HEK293 (cell line): ENCODE data around the gene TEDC2.

ENCODE experiments used
- CTCF ChIP-seq: fragments of 450-650 bp; formaldehyde crosslinking; IDR thresholded peaks from 2 replicates; pipeline ENCODE4 v1.5.1; 2016; ENCODE audit warnings: missing biosample characterization, missing genetic modification characterization
- GLIS1 ChIP-seq: fragments of 450-650 bp; formaldehyde crosslinking; IDR thresholded peaks from 2 replicates; pipeline ENCODE4 v1.5.1; 2016; ENCODE audit warnings: missing biosample characterization, missing genetic modification characterization
- GLIS2 ChIP-seq: fragments of 450-650 bp; formaldehyde crosslinking; IDR thresholded peaks from 2 replicates; pipeline ENCODE4 v1.5.1; 2016; ENCODE audit warnings: missing biosample characterization, missing genetic modification characterization
- IKZF3 ChIP-seq: fragments of 450-650 bp; IDR thresholded peaks from 2 replicates; pipeline ENCODE4 v1.5.0; 2018; ENCODE audit warnings: missing biosample characterization, mild to moderate bottlenecking, missing genetic modification characterization, moderate library complexity
- KLF1 ChIP-seq: fragments of 450-650 bp; formaldehyde crosslinking; IDR thresholded peaks from 2 replicates; pipeline ENCODE4 v1.5.1; 2016; ENCODE audit warnings: missing biosample characterization, missing genetic modification characterization
- KLF16 ChIP-seq: fragments of 450-650 bp; formaldehyde crosslinking; IDR thresholded peaks from 2 replicates; pipeline ENCODE4 v1.5.1; 2017; ENCODE audit warnings: missing biosample characterization, missing genetic modification characterization
- KLF8 ChIP-seq: fragments of 450-650 bp; formaldehyde crosslinking; IDR thresholded peaks from 2 replicates; pipeline ENCODE4 v1.5.1; 2016; ENCODE audit warnings: missing biosample characterization, missing genetic modification characterization
- SALL2 ChIP-seq: fragments of 450-650 bp; formaldehyde crosslinking; IDR thresholded peaks from 2 replicates; pipeline ENCODE4 v1.5.0; 2017; ENCODE audit warnings: missing biosample characterization, mild to moderate bottlenecking, missing genetic modification characterization, borderline replicate concordance
- SCRT1 ChIP-seq: fragments of 450-650 bp; formaldehyde crosslinking; IDR thresholded peaks from 2 replicates; pipeline ENCODE4 v1.5.1; 2016; ENCODE audit warnings: missing biosample characterization, missing genetic modification characterization, borderline replicate concordance
- SP3 ChIP-seq: fragments of 450-650 bp; formaldehyde crosslinking; IDR thresholded peaks from 2 replicates; pipeline ENCODE4 v1.5.1; 2016; ENCODE audit warnings: missing biosample characterization, missing genetic modification characterization
- YY1 ChIP-seq: fragments of 450-650 bp; formaldehyde crosslinking; IDR thresholded peaks from 2 replicates; pipeline ENCODE4 v1.5.1; 2018; ENCODE audit warnings: missing biosample characterization, missing genetic modification characterization
- ZBTB8A ChIP-seq: fragments of 450-650 bp; formaldehyde crosslinking; IDR thresholded peaks from 2 replicates; pipeline ENCODE4 v1.5.1; 2016; ENCODE audit warnings: missing biosample characterization, missing genetic modification characterization
- ZEB2 ChIP-seq: fragments of 450-650 bp; formaldehyde crosslinking; IDR thresholded peaks from 2 replicates; pipeline ENCODE4 v1.5.1; 2016; ENCODE audit warnings: missing biosample characterization, missing genetic modification characterization
- ZNF10 ChIP-seq: fragments of 450-650 bp; formaldehyde crosslinking; IDR thresholded peaks from 2 replicates; pipeline ENCODE4 v1.5.1; 2017; ENCODE audit warnings: missing biosample characterization, missing genetic modification characterization
- ZNF184 ChIP-seq: fragments of 450-650 bp; IDR thresholded peaks from 2 replicates; pipeline ENCODE4 v1.5.1; 2018; ENCODE audit warnings: missing biosample characterization, mild to moderate bottlenecking, missing genetic modification characterization
- ZNF211 ChIP-seq: fragments of 450-650 bp; formaldehyde crosslinking; IDR thresholded peaks from 2 replicates; pipeline ENCODE4 v1.5.1; 2016; ENCODE audit warnings: low read depth, missing biosample characterization, missing genetic modification characterization
- ZNF404 ChIP-seq: fragments of 450-650 bp; formaldehyde crosslinking; IDR thresholded peaks from 2 replicates; pipeline ENCODE4 v1.5.1; 2017; ENCODE audit warnings: missing biosample characterization, missing genetic modification characterization
- ZNF48 ChIP-seq: fragments of 450-650 bp; formaldehyde crosslinking; IDR thresholded peaks from 2 replicates; pipeline ENCODE4 v1.5.1; 2016; ENCODE audit warnings: missing biosample characterization, missing genetic modification characterization
- ZNF501 ChIP-seq: fragments of 450-650 bp; formaldehyde crosslinking; IDR thresholded peaks from 2 replicates; pipeline ENCODE4 v1.5.1; 2016; ENCODE audit warnings: missing biosample characterization, missing genetic modification characterization
- ZNF610 ChIP-seq: fragments of 450-650 bp; formaldehyde crosslinking; IDR thresholded peaks from 2 replicates; pipeline ENCODE4 v1.5.1; 2016; ENCODE audit warnings: missing biosample characterization, missing genetic modification characterization, borderline replicate concordance
- ZNF629 ChIP-seq: fragments of 450-650 bp; formaldehyde crosslinking; IDR thresholded peaks from 2 replicates; pipeline ENCODE4 v1.5.1; 2017; ENCODE audit warnings: missing biosample characterization, missing genetic modification characterization
- ZXDB ChIP-seq: fragments of 450-650 bp; formaldehyde crosslinking; IDR thresholded peaks from 2 replicates; pipeline ENCODE4 v1.5.1; 2016; ENCODE audit warnings: missing biosample characterization, missing genetic modification characterization
- TF ChIP-seq, protein P1 (sequence below): fragments of 450-650 bp; formaldehyde crosslinking; IDR thresholded peaks from 2 replicates; pipeline ENCODE4 v1.5.1; 2016; ENCODE audit warnings: missing biosample characterization, missing genetic modification characterization
- TF ChIP-seq, protein P2 (sequence below): fragments of 450-650 bp; formaldehyde crosslinking; IDR thresholded peaks from 2 replicates; pipeline ENCODE4 v1.5.1; 2017; ENCODE audit warnings: missing biosample characterization, missing genetic modification characterization
- TF ChIP-seq, protein P3 (sequence below): fragments of 450-650 bp; formaldehyde crosslinking; IDR thresholded peaks from 2 replicates; pipeline ENCODE4 v1.5.1; 2016; ENCODE audit warnings: missing biosample characterization, missing genetic modification characterization
- TF ChIP-seq, protein P4 (sequence below): fragments of 450-650 bp; formaldehyde crosslinking; IDR thresholded peaks from 2 replicates; pipeline ENCODE4 v1.5.1; 2016; ENCODE audit warnings: missing biosample characterization, missing genetic modification characterization
- TF ChIP-seq, protein P5 (sequence below): fragments of 450-650 bp; formaldehyde crosslinking; IDR thresholded peaks from 2 replicates; pipeline ENCODE4 v1.5.1; 2016; ENCODE audit warnings: missing biosample characterization, missing genetic modification characterization

The TEDC2 gene

DNA sequence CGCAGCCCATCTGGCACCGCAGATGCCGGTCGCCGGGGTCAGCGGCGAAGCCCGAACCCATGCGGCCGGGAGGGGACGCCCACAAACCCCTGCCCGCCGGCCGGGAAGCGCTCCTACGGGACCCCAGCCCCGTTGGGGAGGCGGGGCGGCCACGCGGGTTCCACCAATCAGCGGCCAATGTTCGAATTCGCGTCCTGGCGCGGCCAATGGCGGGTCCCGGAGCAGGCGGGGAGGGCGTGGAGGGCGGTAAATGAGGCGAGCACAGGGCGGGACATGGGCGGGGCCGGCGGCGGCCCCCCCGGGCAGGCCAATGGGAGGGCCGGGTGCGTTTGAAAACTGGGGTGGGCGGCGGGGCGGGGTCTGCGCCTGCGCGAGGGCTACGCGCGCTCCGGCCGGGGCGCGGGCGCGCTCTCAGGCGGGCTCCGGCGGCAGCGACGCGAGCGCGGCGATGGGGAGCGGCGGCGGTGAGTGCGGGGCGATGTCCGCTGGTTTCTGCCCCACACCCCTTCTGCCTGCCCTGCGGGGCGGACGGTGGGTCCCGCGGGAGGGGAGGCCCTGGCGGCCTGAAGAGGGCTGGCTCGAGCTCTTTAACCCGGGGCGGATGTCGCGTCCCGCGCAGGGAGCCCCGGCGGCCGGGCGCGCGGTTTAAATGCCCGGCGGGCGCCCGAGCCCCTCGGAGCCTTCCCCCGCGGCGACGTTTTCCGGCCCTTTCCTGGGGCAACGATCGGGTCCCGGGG lies 30.7 kb upstream of the TEDC2 start, which contains the start of gene CCNF (continued):
- TF ChIP-seq, protein P1, sequence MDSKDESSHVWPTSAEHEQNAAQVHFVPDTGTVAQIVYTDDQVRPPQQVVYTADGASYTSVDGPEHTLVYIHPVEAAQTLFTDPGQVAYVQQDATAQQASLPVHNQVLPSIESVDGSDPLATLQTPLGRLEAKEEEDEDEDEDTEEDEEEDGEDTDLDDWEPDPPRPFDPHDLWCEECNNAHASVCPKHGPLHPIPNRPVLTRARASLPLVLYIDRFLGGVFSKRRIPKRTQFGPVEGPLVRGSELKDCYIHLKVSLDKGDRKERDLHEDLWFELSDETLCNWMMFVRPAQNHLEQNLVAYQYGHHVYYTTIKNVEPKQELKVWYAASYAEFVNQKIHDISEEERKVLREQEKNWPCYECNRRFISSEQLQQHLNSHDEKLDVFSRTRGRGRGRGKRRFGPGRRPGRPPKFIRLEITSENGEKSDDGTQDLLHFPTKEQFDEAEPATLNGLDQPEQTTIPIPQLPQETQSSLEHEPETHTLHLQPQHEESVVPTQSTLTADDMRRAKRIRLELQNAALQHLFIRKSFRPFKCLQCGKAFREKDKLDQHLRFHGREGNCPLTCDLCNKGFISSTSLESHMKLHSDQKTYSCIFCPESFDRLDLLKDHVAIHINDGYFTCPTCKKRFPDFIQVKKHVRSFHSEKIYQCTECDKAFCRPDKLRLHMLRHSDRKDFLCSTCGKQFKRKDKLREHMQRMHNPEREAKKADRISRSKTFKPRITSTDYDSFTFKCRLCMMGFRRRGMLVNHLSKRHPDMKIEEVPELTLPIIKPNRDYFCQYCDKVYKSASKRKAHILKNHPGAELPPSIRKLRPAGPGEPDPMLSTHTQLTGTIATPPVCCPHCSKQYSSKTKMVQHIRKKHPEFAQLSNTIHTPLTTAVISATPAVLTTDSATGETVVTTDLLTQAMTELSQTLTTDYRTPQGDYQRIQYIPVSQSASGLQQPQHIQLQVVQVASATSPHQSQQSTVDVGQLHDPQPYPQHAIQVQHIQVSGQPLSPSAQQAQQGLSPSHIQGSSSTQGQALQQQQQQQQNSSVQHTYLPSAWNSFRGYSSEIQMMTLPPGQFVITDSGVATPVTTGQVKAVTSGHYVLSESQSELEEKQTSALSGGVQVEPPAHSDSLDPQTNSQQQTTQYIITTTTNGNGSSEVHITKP (tag by site-specific recombination) = 0 out of 2 replicates have a peak, but pooled peaks have one; percentile 40
- TF ChIP-seq YY1 (tag by site-specific recombination) (0 out of 2 replicates have a peak, but pooled peaks have one; percentile 36), SALL2 (tag by site-specific recombination) (no peak), KLF1 (tag by site-specific recombination) (peak; percentile 94), ZNF184 (0 out of 2 replicates have a peak, but pooled peaks have one; percentile 31), ZNF211 (tag by site-specific recombination) (no peak), SCRT1 (tag by site-specific recombination) (no peak), KLF8 (tag by site-specific recombination) (peak; percentile 99), IKZF3 (tag by site-specific recombination) (no peak), SP3 (peak; percentile 99), CTCF (tag by site-specific recombination) (peak; percentile 18; the same call in 1 of the 2 replicates), ZEB2 (tag by site-specific recombination) (peak; percentile 41; the same call in 1 of the 2 replicates), GLIS1 (tag by site-specific recombination) (peak; percentile 69), ZNF501 (tag by site-specific recombination) (no peak), ZNF48 (tag by site-specific recombination) (no peak), ZNF404 (tag by site-specific recombination) (no peak), ZNF610 (peak; percentile 85; the same call in 1 of the 2 replicates), GLIS2 (tag by site-specific recombination) (peak; percentile 81; the same call in 1 of the 2 replicates), ZXDB (peak; percentile 96), ZNF629 (tag by site-specific recombination) (no peak; the same call in 1 of the 2 replicates), KLF16 (peak; percentile 51; the same call in 1 of the 2 replicates), ZNF10 (tag by site-specific recombination) (0 out of 2 replicates have a peak, but pooled peaks have one; percentile 9), ZBTB8A (tag by site-specific recombination) (peak; percentile 94)
- TF ChIP-seq, protein P2, sequence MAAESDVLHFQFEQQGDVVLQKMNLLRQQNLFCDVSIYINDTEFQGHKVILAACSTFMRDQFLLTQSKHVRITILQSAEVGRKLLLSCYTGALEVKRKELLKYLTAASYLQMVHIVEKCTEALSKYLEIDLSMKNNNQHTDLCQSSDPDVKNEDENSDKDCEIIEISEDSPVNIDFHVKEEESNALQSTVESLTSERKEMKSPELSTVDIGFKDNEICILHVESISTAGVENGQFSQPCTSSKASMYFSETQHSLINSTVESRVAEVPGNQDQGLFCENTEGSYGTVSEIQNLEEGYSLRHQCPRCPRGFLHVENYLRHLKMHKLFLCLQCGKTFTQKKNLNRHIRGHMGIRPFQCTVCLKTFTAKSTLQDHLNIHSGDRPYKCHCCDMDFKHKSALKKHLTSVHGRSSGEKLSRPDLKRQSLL (tag by site-specific recombination) = peak; percentile 37; the same call in 1 of the 2 replicates
- TF ChIP-seq, protein P3, sequence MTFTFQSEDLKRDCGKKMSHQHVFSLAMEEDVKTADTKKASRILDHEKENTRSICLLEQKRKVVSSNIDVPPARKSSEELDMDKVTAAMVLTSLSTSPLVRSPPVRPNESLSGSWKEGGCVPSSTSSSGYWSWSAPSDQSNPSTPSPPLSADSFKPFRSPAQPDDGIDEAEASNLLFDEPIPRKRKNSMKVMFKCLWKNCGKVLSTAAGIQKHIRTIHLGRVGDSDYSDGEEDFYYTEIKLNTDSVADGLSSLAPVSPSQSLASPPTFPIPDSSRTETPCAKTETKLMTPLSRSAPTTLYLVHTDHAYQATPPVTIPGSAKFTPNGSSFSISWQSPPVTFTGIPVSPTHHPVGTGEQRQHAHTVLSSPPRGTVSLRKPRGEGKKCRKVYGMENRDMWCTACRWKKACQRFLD = 0 out of 2 replicates have a peak, but pooled peaks have one; percentile 14
- TF ChIP-seq, protein P4, sequence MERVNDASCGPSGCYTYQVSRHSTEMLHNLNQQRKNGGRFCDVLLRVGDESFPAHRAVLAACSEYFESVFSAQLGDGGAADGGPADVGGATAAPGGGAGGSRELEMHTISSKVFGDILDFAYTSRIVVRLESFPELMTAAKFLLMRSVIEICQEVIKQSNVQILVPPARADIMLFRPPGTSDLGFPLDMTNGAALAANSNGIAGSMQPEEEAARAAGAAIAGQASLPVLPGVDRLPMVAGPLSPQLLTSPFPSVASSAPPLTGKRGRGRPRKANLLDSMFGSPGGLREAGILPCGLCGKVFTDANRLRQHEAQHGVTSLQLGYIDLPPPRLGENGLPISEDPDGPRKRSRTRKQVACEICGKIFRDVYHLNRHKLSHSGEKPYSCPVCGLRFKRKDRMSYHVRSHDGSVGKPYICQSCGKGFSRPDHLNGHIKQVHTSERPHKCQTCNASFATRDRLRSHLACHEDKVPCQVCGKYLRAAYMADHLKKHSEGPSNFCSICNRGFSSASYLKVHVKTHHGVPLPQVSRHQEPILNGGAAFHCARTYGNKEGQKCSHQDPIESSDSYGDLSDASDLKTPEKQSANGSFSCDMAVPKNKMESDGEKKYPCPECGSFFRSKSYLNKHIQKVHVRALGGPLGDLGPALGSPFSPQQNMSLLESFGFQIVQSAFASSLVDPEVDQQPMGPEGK (tag by site-specific recombination) = peak; percentile 98
- TF ChIP-seq, protein P5, sequence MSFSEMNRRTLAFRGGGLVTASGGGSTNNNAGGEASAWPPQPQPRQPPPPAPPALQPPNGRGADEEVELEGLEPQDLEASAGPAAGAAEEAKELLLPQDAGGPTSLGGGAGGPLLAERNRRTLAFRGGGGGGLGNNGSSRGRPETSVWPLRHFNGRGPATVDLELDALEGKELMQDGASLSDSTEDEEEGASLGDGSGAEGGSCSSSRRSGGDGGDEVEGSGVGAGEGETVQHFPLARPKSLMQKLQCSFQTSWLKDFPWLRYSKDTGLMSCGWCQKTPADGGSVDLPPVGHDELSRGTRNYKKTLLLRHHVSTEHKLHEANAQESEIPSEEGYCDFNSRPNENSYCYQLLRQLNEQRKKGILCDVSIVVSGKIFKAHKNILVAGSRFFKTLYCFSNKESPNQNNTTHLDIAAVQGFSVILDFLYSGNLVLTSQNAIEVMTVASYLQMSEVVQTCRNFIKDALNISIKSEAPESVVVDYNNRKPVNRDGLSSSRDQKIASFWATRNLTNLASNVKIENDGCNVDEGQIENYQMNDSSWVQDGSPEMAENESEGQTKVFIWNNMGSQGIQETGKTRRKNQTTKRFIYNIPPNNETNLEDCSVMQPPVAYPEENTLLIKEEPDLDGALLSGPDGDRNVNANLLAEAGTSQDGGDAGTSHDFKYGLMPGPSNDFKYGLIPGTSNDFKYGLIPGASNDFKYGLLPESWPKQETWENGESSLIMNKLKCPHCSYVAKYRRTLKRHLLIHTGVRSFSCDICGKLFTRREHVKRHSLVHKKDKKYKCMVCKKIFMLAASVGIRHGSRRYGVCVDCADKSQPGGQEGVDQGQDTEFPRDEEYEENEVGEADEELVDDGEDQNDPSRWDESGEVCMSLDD (tag by site-specific recombination) = peak; percentile 83; the same call in 1 of the 2 replicates
